Ishikawa (cell line): ENCODE results near the gene ABTB2.

ENCODE experiments used
- CEBPB ChIP-seq: IDR thresholded peaks from 2 replicates; pipeline ENCODE4 v1.6.1; 2012
- CREB1 ChIP-seq: IDR thresholded peaks from 2 replicates; pipeline ENCODE4 v1.6.1; 2012; ENCODE audit warnings: low read depth
- EGR1 ChIP-seq: IDR thresholded peaks from 2 replicates; pipeline ENCODE4 v1.6.1; 2012
- EP300 ChIP-seq: IDR thresholded peaks from 2 replicates; pipeline ENCODE4 v1.6.1; 2012; ENCODE audit warnings: borderline replicate concordance
- FOXM1 ChIP-seq: IDR thresholded peaks from 2 replicates; pipeline ENCODE4 v1.6.1; 2012; ENCODE audit warnings: low read depth, borderline replicate concordance
- NFIC ChIP-seq: IDR thresholded peaks from 2 replicates; pipeline ENCODE4 v1.6.1; 2012
- RAD21 ChIP-seq: IDR thresholded peaks from 2 replicates; pipeline ENCODE4 v1.6.1; 2012; ENCODE audit warnings: low read depth
- REST ChIP-seq: IDR thresholded peaks from 2 replicates; pipeline ENCODE4 v1.6.1; 2012; ENCODE audit warnings: low read depth, mild to moderate bottlenecking
- TAF1 ChIP-seq: IDR thresholded peaks from 2 replicates; pipeline ENCODE4 v1.6.1; 2012; ENCODE audit warnings: low read depth, mild to moderate bottlenecking
- TCF12 ChIP-seq: IDR thresholded peaks from 2 replicates; pipeline ENCODE4 v1.6.1; 2012; ENCODE audit warnings: low read depth
- TEAD4 ChIP-seq: IDR thresholded peaks from 2 replicates; pipeline ENCODE4 v1.6.1; 2012
- YY1 ChIP-seq: IDR thresholded peaks from 2 replicates; pipeline ENCODE4 v1.6.1; 2012; ENCODE audit warnings: low read depth
- ZBTB7A ChIP-seq: IDR thresholded peaks from 2 replicates; pipeline ENCODE4 v1.6.1; 2012; ENCODE audit warnings: low read depth
- TF ChIP-seq, protein P1 (sequence below): IDR thresholded peaks from 2 replicates; pipeline ENCODE4 v1.6.1; 2012
- TF ChIP-seq, protein P2 (sequence below): IDR thresholded peaks from 2 replicates; pipeline ENCODE4 v1.6.1; 2012

The ABTB2 gene

DNA sequence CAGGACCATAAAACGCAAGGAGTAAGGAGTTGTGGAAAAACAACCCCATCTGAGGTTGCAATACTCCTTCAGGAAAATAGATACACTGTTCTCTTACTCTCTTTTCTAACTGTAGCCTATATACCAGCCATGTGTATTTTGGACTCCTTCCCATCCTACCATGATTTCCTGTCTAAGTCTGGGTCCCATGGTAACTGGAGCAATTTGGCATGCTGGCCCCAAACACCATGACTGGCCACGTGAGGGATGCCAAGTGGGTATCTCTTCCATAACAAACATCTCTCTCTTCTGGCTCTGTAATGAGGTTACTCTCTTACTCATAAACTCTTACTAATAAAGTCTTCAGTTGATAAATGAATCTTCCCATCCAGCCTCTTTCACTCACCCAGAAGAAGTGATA lies 26.5 kb downstream of the ABTB2 start:
- TF ChIP-seq CEBPB: no peak
- TF ChIP-seq EGR1: no peak
- TF ChIP-seq, protein P1, sequence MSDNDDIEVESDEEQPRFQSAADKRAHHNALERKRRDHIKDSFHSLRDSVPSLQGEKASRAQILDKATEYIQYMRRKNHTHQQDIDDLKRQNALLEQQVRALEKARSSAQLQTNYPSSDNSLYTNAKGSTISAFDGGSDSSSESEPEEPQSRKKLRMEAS: no peak
- no peak for TF ChIP-seq ZBTB7A
- no peak for TF ChIP-seq REST
- no peak for TF ChIP-seq TCF12
- TF ChIP-seq CREB1: no peak
- TF ChIP-seq EP300: no peak
- no peak for TF ChIP-seq FOXM1
- TF ChIP-seq NFIC: no peak
- TF ChIP-seq, protein P2, sequence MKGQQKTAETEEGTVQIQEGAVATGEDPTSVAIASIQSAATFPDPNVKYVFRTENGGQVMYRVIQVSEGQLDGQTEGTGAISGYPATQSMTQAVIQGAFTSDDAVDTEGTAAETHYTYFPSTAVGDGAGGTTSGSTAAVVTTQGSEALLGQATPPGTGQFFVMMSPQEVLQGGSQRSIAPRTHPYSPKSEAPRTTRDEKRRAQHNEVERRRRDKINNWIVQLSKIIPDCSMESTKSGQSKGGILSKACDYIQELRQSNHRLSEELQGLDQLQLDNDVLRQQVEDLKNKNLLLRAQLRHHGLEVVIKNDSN: no peak
- no peak for TF ChIP-seq RAD21
- no peak for TF ChIP-seq TEAD4
- TF ChIP-seq TAF1: no peak
- no peak for TF ChIP-seq YY1

- TF ChIP-seq TEAD4 (no peak), YY1 (no peak), EGR1 (no peak)
These were observed 27.2 kb downstream of the ABTB2 start for GRCh38 chr11:34330653-34331052.

DNA sequence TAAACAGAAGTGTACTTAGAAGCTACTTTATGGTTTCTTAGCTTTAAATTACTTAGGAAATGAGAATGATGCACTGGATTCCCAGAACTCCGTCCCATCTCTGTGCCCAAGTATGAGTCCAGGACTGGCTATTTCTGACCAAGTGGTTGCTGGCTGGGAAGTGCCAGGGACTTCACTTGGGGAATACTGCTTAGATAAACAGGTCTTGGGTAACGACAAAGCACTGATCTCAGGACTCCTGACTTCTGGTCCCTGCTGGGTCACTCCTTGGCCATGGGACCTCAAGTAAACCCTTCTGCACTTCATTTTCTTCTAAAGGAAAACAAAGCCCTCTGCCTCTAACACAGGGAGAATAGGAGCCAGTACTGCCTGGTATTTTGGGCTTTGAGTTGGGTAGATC lies 27.9 kb downstream of the ABTB2 start:
- no peak for TF ChIP-seq TAF1
- TF ChIP-seq RAD21: no peak
- no peak for TF ChIP-seq REST
- no peak for TF ChIP-seq YY1
- TF ChIP-seq EGR1: no peak
- no peak for TF ChIP-seq EP300
- no peak for TF ChIP-seq CREB1
- no peak for TF ChIP-seq NFIC
- TF ChIP-seq TCF12: no peak
- TF ChIP-seq TEAD4: no peak
- TF ChIP-seq FOXM1: no peak

GRCh38 chr11:34328632-34328910 lies 29.2 kb downstream of the ABTB2 start:
- TF ChIP-seq, protein P1: no peak

- TF ChIP-seq TAF1 (no peak), RAD21 (no peak), REST (no peak), EGR1 (no peak)
These were observed 29.8 kb downstream of the ABTB2 start for GRCh38 chr11:34327804-34328631.

- no peak for TF ChIP-seq EGR1
- TF ChIP-seq, protein P1: no peak
- no peak for TF ChIP-seq CREB1
- no peak for TF ChIP-seq NFIC
- TF ChIP-seq, protein P2: no peak
- TF ChIP-seq EP300: no peak
These were observed 33.3 kb downstream of the ABTB2 start for GRCh38 chr11:34324466-34324865.
